Measurements from ENCODE around the gene SH3TC1.

DNA sequence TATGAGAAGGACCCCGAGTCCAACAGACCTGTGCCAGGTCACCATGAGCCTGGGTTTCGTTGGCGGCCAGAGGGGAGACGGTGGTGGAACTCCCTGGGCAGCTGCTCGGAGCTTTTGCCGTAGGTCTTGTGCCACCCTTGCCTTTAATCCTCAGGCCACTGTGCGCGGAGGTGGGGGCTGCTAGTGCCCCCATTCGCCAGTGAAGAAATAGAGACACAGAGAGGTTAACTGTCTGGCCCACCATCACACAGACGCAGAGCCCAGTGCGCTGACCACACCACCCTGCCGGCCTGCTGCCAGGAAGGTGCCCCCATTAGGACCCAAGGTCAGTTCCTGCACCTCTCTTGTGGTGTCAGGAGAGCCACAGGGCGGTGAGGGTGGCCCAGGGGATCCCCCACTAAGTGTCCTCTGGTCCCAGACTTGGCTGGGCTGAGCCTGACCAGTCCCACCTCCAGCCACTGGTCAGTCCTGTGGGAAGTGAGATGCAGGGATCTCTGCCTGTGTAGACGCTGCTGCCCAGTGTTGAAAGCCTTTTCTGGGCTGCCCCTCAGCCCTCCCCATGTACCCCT lies 42.2 kb downstream of the SH3TC1 start:
- TF ChIP-seq CTCF (IDR thresholded peaks at IDR 0.05 in 8 of 11, conservative IDR thresholded peaks at IDR 0.05 in 3 of 11) (no peak), POLR2AphosphoS5 (IDR thresholded peaks at IDR 0.05) (peak in 1 of 3 donors; percentile 10), POLR2A (IDR thresholded peaks at IDR 0.05) (no peak)
